ENCODE data around the gene KIAA0232.
"Not testable (repeated sequence)": the region's sequence is repeated elsewhere in the genome, so short reads cannot be mapped to it uniquely, and the experiment has no call there.

The KIAA0232 gene

DNA sequence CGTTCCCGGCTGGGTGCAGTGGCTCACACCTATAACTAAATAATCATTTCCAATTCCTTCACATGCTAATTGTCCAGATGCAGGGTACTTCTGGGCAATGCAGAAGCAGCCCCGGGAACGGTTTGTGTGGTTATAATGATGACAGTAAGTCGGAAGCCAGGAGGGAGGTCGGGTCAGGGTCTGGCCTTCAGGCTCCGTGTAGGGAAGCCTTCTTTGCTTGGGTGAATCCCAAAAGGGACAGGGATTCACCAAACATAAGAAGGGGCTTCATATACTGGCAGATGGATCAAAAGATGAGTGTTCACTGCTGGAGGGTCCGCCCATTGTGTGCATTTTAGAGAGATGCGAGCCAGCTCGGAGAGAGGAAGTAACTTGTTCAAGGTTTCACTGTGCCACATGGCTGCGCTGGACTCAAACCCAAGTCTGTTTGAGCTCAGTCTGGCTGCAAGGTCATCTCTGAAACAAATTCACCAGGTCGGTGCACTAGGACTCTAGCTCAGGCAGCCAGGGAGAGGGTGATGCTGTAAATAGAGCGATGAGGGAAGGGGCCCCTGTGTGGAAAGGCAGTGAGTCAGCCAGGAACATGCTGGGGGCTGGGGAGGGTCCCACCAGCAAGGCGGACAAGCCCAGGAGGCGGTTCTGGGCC lies 4.8 kb upstream of the KIAA0232 start:
- no peak for DNase-seq

DNA sequence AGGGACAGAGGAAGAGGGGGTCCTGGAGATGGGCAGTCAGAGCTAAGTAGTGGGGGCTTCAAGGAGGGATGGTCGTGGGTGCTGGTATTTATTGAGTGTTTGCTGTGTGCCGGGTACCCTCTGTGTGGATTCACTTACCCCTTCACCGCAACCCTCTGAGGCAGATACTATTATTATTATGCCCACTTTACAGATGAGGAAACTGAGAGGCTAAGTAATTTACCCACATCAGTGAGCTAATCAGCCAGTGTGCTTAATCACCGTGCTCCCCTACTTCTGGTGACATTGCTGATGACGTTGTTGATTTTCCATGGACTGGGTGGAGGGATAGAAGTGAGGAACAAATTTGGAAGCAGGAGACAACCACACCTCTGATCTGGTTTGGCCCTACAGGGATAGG lies 4.1 kb upstream of the KIAA0232 start:
- DNase-seq, result no peak

- no peak for DNase-seq
Measured at GRCh38 chr4:6779667-6780565, 2.6 kb upstream of the KIAA0232 start.

DNA sequence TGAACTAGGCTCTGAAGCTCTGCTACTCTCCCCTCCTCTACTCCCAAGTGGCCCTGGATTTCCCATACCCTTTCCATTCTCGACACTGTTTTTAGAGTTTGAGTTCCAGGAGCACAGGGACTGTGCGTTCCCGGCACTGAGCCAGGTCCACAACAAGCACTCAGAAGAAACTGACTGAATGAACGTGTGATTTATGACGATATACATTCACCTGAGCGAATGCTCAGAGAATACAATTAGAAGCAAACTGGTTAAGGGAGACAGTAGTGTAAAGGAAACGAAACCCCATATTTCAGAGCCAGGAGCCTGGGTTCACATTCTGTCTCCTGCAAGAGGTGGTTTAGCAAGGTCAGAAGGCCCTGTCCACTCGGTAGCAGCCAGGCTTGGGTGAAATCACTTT lies 1.4 kb upstream of the KIAA0232 start:
- no peak for DNase-seq

- no peak for DNase-seq
Measured at GRCh38 chr4:6781561-6781960, 966 bp upstream of the KIAA0232 start.

DNA sequence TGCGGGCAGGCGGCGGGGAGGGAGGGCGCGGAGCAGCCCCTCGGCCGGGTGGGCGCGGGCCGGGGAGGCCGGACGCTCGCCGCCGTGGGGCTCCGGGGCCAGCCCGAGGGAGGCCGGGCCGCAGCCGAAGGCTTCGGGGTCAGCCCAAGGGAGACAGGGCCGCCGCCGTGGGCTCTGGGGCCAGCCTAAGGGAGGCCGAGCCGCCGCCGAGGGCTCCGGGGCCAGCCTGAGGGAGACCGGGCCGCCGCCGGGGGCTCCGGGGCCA lies 251 bp downstream of the KIAA0232 start:
- DNase-seq, result no peak

- DNase-seq, result peak; percentile 90
Measured at GRCh38 chr4:6783111-6783981, 819 bp downstream of the KIAA0232 start.

DNA sequence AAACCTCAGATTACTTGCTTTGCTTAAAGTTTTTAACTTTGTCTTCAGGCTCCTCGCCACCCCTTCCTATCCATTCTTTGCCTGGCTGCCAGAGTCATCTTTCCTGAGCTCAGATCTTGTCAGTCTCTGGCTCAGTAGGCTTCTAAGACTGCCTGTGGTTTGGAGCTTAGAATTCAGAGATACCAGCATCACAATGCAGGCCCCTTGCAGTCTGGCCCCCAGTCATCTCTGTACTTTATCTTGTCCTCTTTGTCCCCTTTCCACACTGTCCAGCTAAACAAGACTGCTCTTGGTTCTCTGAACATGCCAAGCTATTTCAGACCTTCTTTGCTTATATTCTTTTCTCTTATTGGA lies 3.0 kb downstream of the KIAA0232 start:
- DNase-seq, result no peak

GRCh38 chr4:6788123-6788522 lies 5.6 kb downstream of the KIAA0232 start:
- DNase-seq, result peak in 1 of 2 experiments; percentile 22

- DNase-seq, result not testable (repeated sequence)
Measured at GRCh38 chr4:6791245-6791644, 8.7 kb downstream of the KIAA0232 start.

- not testable (repeated sequence) for DNase-seq
Measured at GRCh38 chr4:6791796-6792195, 9.3 kb downstream of the KIAA0232 start.

DNA sequence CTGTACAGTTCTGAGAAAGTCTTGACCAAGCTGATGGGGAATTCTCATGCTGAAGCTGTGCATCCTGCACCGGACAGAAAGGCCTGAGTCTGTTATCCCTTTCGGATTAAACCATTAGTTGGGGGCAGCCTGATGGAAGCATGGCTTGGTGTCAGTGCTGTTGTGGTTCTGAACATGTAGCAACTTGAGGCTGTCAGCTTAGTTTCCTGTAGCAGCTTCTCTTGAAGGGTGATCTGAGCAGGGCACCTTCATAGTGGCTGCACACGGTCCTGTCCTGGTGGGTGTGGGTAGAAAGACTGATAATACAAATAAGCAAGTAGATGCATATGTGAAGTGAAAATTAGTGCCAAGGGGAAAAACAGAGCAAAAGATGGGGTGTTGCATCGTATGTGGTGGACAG lies 11.7 kb downstream of the KIAA0232 start:
- DNase-seq, result no peak

DNA sequence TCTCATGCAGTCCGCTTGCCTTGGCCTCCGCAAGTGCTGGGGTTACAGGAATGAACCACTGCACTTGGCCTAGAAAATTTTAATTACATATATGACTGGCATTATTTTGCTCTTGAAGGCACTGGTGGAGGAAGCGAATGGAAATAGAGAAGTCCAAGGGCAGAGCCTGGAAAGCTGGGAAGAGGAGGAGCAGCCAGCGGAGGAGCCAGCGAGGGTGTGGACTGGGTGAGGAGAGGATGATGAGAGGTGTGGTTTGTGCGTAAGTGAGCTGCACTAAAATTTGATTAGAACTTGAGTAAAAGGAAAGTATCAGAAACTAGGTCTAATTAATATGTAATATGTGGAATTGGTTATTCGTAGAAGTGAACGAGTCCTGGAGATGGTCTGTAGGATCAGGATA lies 13.3 kb downstream of the KIAA0232 start:
- DNase-seq, result no peak

GRCh38 chr4:6797368-6797767 lies 14.8 kb downstream of the KIAA0232 start:
- DNase-seq, result not testable (repeated sequence)

GRCh38 chr4:6799091-6799490 lies 16.6 kb downstream of the KIAA0232 start:
- DNase-seq, result no peak

DNA sequence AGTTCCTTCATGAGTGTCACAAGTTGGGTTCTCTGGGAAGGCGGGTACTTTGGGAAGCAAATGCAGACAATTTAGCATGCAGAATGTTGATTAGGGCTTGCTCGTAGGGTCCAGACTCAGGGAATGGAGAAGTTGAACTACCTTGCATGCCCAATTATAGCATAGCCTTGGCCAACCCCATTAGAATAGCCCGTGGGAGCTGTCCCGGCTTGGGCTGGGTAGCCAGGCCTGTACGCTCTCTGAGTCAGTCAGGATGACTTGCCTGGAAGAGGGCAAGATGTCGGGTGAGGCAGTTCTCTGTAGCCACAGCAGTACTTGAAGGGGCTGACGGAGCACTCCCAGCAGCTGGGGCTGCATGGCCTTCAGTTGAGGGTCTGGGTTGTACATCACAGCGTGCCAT lies 19.5 kb downstream of the KIAA0232 start:
- no peak for DNase-seq

DNA sequence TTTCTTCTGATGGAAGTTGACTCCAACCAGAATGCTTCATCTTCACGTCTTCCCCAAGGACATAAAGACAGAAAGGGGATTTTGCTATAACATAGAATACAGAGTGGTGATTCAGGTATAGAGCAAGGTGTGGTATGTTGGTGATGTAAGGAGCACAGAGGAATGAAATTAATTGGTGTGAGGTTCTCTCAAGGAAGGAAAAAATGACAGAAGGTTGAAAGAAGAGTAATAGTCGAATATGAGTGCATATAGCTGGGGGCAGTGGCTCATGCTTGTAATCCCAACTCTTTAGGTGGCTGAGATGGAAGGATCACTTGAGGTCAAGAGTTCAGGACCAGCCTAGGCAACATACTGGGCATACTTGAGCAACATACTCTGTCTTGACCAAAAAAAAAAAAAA lies 20.1 kb downstream of the KIAA0232 start:
- no peak for DNase-seq

GRCh38 chr4:6803246-6803645 lies 20.7 kb downstream of the KIAA0232 start:
- no peak for DNase-seq

DNA sequence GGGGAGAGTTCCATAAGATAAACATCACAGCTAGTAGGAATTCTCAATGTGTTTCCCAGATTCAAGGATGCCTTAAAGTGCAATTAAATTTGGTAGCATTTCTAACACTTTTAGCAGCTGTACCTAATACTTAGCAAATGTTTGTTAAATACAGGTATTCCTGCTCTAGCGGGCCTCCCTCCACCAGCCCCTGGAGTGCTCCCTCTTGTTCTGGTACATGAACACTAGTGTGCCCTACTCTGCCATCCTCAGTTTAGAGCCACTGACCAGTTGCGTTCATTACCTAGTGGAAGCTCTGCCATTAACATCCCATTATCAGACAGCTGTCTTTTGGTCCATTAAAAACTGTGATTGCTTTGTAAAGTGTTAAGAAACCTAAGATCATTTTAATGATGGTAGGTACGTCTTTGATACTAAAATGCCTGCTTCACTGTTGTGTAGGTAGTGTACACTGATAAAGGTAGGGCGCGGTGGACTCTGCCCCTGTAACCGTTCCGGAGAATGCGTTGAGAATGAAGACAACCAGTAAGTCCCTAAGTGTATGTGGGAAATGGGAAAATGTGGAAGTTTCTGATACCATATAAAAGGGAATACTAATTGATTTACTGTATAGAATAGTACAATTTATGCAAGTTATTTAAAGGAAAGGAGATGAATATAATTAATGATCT lies 21.7 kb downstream of the KIAA0232 start:
- DNase-seq, result no peak

GRCh38 chr4:6806924-6807626 lies 24.5 kb downstream of the KIAA0232 start:
- no peak for DNase-seq

GRCh38 chr4:6808259-6808658 lies 25.7 kb downstream of the KIAA0232 start:
- no peak for DNase-seq

DNA sequence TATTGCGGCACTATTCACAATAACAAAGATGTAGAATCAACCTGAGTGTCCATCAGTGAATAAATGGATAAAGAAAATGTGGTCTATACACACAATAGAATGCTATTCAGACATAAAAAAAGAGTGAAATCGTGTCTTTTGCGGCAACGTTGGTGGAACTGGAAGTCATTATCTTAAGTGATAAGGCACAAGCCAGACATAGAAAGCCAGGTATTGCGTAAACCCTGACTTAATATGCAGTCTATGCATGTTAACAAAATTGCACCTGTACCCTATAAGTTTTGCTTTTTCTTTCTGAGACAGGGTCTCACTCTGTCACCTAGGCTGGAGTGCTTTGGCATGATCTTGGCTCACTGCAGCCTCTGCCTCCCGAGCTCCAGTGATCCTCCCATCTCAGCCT lies 28.6 kb downstream of the KIAA0232 start:
- no peak for DNase-seq

DNA sequence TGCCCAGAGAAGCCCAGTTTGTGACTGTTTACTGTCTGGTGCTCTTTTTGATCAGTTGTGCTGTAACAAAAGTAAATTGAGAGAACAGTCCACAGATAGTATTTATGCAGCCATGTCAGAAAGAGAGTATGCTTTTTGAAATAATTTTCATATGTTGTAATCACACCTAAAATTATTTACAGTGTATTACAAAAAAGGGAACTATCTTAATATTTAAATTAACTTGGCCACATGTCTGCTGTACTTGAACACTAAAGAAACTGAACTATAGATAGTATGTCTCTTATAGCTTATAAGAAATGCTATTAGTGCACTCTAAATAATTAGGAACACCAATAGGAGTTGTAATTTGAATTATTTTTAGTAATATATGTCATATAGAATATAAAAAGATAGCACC lies 30.2 kb downstream of the KIAA0232 start:
- DNase-seq, result no peak

All from activated CD4-positive, alpha-beta T cell treated with anti-CD3 and anti-CD28 coated beads, Interleukin-2, amount 50 U/mL, for 48 hours (primary cell).